Hematopoietic multipotent progenitor cell treated with erythropoietin and hydrocortisone succinate and interleukin-3 and kit ligand, for 17 days (in vitro differentiated cells): ENCODE measurements around the gene ENTREP3.

Source experiments
- DNase-seq: peaks from one replicate; pipeline ENCODE4 v3.0.0-alpha.2; 2015; ENCODE audit warnings: low spot score

Gene ENTREP3

DNA sequence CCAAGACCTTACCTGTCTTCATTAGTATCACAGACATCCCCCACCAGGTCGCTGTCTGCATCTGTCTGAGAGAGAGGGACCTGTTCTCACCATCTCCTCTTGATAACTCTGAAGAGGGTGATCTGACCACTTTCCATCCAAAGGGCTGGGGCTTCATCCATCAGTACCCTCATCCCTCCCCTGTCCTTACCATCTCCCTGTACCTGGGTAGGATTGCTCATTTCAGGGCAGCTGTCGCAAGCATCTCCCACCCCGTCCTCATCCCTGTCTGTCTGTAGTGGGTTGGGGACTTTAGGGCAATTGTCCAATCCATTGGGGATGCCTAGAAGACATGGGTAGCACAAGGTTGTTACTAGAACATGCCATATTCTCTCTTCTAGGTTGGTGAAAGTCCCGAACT lies 55.5 kb downstream of the ENTREP3 start:
- DNase-seq: no peak

DNA sequence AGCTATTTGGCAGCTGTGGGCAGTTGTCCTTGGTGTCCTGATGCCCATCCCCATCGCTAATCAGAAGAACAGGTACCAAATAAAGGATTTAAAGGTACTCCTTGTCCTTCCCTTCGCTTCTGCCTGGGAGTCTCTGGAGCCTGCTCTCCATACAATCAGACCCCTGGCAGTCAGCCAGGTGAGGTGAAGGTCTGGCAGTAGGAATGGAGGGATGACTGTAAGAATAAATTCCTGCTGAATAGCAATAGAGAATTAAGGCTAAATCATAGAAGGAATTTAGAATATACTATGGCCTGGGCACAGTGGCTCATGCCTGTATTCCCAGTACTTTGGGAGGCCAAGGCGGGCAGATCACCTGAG lies 56.8 kb downstream of the ENTREP3 start:
- DNase-seq: no peak

DNA sequence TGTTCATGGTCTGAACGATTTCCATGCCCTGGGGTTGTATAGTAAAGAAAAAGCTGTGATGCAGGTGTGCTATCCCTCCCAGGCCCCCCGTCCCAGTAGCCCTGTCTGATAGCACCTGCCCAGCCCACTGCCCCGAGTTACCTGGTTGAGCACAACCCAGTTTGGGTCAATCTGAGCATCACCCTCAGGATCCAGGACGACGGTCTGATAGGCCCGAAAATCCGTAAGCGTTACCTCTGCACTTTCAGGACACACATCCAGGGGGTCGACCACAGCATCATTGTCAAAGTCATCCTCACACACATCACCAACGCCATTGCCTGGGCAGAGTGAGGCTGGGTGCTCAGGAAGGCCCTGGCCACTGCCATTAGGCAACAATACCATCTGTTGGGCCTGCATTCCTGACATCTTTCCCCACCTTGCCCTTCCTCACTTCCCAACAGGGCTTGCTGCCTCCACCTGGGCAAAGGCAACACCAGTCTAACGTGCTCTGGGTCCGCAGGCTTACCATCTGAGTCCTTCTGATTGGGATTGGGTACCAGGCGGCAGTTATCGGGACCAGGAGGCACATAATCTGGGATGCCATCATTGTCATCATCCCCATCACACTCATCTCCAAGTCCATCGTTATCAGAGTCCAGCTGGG lies 57.3 kb downstream of the ENTREP3 start:
- no peak for DNase-seq
